HG03521 (cell line): Measurements from ENCODE around the gene ACOX2.
"Not testable (repeated sequence)": the region's sequence is repeated elsewhere in the genome, so short reads cannot be mapped to it uniquely, and the experiment has no call there.

Experiments used
- ATAC-seq: cut with Tn5 transposase; IDR thresholded peaks from one replicate; pipeline ENCODE4 v1.9.1; 2021; ENCODE audit warnings: mild to moderate bottlenecking, moderate library complexity; ENCODE audit not compliant: unreplicated experiment

The ACOX2 gene

DNA sequence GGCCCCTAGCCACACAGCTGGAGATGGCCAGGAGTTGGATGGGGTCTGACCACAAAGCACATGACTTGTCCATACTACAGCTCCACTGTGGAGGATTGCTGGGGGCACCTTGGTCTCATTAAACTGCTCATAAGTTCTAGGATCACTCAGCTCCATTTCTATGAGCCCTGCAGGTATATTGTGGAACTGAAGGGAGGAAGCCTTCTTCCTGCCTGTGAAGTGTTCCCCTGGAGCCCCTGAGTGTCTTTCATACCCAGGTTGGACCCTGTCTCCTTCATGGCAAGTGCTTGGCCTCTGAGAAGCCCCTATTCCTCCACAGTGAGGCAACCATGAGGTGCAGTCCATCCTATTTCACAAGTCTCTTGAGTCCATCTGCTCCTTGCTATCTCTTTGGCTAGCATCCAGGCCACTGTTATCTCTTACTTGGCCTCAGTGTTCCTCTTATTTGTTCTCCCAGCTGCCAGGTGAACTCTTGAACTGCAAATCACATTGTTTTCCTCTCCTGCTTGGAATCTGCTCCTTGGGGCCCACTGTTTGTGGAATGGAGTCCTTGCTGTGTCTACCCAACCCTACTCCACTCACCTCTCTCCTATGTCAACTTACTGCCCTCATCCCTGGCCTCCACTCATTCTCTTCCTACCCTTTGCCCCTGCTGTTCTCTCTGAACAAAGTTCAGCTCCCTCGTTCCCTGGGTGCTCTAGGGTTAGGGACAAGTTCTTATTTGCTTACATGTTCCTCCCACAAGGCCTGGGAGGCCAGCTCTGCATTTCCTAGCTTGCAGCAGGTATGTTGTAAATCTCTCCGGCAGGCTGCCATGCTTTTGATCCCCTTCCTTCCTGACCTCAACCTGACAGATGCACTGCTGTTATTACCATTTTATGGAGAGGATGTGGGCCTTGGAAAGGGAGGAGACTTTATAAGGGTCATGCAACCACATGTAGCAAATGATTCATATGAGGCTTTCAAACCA is 1.2 kb downstream of the ACOX2 start:
- no peak for ATAC-seq

DNA sequence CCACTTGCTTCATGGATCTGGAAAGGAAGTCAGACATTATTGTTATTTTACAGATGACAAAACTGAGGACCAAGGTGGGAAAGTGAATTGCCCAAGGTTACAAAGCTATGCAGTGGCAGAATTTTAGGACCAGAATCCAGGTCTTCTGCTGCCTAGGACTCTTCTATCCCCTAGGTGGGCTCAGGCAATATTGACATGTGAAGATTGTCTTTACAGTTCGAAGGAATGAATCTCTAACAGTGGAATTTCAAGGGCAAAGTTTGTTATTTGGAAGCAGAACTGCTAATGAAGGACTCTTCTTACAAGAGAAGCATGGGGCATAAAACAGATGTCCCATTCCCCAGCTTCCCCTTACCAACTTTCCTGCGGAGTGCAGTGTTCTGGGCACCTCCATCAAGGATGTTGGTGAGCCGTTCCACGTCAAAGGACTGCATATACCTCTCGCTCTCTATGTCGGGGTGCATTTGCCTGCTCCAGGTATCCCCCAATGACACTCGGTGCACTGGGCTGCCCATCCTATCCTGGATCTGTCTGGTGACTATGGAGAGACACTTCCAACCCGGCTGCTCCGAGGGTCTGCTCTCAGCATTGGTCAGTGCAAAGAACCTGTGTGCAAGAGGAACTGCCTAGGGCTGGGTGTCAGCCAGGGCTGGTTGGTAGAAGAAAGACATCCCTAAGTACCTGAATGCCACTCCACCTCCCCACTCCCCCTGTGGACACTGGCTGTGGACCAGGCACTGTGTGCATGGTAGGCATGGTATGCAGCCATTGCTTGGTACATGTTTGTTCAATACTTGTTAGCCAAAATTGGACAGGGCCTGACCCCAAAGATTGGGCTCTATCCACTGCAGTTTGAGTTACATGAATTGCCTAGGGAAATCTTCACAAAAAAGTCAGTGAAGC is 2.1 kb downstream of the ACOX2 start:
- ATAC-seq: no peak

DNA sequence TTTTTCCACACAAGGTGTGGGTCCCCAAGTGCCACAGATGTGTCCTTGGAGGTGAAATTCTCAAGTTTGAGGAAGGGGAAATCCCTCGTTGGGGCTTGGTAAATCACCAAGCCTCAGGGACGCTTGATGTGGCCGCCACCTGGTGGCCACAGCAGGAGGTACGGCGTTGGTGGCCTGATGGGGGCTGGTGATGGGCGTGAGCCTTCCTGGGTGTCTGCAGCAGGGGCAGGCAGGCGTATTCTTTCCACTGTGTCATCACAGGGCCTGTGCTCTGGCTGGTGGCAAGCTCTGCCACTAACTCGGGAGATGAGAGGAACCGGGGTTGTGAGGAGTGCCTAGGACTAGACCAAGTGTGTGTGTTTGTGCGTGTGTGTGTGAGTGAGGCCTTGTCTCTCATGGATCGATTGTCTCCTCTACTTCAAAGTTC is 4.2 kb downstream of the ACOX2 start:
- peak; percentile 92 for ATAC-seq

DNA sequence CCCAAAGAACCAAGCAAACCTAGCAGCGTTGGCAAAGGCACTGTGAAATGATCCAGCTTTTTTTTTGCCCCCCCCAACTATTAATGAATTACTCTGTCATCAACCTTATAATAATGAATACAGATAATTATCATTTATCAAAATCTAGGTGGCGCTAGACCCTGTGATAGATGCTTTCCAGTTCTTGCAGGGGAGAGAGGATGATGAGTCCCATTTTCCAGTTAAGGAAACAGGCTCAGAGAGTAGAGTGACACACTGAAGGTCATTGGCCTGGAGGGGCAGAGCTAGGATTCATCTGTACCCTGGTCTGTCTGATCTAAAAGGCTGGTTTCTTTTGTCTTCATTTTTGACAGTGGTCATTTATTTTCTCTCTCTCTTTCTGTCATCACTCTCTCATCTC is 5.0 kb downstream of the ACOX2 start:
- ATAC-seq: no peak

DNA sequence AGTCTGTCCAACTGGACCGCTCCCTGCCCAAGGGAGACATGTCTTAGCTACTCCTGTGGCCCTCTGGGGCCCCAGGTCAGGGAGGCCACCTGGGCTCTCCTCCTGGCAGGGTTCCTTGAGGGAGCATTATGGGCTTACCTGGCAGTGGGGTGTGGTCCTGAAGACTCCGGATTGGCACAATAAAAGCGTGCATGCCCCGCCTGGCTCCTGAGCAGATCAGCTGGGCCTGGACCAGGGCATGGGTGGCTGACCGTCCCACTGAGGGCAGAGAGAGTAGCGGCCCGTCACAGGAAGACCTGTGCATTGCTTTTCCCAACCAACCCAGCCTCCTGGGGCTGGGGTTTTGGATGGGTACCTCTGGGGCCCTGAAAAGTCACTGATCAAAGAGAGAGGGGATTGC is 5.4 kb downstream of the ACOX2 start:
- ATAC-seq: no peak

DNA sequence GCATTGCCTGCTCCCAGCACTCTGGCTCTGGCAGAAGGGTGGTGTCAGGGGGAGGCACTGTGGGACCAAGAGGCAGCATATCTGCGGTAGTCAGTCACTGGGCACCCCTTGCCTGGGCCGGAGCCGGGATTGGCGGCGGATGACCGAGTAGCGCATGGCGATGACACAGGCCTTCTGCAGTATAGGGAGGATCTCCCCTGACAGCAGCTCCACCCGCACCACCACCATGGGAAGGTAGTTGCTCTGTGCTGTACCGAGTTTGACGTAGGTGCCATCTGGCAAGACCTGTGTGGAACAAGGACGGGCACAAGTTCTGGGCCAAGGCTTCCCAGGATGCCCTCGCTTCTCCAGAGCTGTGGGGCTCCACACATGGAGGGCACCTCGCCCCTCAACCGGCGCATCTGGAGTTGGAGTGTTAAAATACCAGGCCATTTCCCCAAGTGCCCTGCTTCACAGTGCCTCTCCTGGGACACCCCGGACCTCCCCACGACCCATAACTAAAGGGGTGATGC is 6.6 kb downstream of the ACOX2 start:
- ATAC-seq: no peak

DNA sequence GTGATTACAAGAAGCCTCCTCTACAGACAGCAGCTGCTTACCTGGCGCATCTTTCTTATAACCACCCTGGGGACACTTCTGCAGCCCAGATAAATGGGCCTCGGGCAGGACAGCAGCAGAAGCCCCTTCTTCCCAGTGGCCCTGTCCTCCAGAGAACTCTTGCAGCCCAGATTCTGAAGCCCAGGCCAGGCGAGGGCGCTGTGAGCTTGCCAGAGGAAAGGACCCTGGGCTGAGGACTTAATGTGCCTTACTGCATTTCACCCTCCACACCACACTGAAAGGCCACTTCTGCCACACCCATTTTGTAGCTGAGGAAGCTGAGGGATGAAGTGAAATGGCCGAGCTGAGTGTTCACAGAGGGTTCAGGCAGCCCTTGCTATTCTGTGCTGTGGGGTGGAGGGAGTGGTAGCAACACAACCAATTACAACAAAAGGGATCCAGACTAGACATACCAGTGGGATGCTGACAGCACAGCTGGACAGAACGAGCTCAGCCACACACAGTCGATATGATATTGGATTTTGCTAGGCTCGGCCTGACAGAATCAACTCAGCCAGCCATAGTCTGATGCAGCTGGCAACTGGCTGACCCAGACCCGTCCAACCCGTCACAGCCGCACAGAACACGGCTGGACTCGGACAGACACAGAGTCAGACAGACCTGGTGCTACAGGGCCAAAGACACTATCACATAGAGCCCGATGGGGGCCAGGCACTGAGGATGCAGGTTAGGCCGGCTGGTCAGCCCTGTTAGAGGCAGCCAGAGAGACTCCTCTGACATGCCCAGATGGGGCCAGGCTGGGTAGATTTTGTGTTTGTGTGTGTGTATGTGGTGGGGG is 7.3 kb downstream of the ACOX2 start:
- ATAC-seq: no peak

DNA sequence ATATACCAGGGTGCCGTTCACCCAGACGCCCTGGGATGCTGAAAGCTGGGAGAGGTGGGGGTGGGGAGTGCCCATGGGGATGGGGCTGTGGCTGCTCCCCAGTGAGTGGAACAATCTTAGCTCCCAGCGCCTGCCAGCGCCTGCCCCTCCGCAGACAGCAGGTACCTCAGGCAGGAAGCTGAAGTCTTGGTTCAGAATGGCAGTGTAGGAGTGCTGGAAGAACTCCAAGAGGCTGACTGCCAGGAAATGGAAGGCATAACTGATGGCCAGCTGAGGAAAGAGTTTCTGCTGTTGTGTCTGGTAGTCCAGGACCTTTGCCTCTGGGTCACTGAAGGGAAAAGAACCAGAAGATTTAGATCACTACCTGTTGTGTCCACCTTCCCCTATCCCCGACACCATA is 8.4 kb downstream of the ACOX2 start:
- no peak for ATAC-seq

DNA sequence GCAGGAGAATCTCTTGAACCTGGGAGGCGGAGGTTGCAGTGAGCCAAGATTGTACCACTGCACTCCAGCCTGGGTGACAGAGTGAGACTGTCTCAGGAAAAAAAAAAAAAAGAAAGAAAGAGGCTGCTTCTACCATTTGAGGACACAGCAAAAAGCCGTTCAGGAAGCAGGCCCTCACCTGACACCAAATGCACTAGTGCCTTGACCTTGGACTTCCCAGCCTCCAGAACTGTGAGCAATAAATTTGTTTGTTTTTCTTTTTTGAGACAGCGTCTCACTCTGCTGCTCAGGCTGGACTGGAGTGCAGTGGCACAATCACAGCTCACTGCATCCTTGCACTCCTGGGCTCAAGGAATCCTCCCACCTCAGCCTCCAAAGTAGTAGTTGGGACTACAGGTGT is 9.6 kb downstream of the ACOX2 start:
- ATAC-seq: not testable (repeated sequence)

DNA sequence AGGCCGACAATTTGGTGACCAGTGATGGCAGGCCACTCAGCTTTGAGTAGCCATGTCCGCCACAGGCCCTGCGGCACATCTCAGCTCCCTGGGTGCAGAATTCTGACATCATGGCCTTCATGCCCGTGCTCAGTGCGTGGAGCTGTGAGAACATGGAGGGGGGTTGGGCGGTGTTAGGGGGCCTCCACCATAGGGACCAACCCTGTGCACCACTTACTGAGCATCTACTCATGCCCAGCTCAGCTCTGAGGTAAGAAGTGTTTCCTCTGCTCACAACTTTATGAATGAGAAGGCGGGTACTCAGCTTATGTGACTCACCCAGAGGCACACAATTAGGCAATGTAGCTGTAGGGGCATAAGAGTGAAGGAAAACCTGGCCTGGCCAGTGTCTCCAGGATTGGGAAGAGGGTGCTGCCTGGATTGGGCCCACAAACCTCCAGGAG is 10.5 kb downstream of the ACOX2 start:
- no peak for ATAC-seq

DNA sequence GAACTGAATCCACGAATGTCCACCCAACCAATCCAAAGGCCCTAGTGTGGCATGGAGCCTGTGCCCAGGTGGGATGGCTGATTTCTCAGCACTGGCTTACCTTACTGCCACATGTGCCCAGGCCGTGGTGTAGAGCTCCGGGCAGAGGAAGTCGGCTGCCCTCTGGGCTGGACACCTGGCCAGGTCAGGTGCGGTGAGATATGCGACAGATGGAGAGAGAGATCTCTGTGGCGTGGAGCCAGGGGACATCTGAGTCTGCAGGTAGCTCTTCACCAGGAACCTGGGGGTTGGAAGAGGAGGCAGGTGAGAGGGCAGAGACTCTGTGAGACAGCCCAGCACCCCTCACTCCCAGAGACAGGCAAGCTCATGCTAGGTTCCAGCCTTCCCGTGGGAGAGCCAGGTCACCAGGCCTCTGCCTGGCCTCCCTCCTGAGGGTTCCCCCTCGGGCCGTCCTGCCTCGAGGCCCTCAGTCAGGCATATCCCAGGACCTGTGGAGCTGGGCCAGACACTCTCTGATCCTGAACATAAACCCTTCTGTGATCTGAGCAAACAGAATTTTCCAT is 12.6 kb downstream of the ACOX2 start:
- no peak for ATAC-seq

DNA sequence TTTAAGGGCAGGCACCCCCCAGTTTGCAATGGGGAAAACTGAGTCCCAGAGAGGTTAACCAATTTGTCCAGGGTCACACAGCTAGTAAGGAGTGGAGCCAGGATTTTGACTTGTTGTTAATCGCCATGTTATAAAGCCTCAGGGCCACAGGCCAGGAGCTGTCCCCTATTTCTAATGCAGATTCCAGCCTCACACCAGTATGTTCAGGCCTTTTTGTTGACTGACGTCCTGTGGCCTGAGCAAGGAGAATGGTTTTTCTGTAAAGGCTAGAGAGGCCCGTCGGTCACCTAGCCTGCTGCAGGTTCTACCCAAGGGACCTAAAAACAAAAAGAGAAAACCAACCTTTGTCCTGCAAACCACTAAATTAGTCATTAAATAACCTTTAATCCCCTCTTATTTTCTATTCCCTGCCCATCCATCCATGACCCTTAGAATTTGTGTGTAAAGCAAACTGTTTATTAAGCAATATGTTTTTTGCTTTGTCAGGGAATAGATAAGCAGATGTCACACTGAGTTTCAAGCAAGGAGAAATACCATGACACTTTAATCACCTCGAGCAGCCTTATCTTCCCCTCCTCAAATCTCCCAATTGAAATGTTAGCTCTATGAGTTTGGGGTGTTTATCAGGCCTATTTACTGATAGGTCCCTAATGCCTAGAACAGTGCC is 14.1 kb downstream of the ACOX2 start:
- ATAC-seq: no peak

DNA sequence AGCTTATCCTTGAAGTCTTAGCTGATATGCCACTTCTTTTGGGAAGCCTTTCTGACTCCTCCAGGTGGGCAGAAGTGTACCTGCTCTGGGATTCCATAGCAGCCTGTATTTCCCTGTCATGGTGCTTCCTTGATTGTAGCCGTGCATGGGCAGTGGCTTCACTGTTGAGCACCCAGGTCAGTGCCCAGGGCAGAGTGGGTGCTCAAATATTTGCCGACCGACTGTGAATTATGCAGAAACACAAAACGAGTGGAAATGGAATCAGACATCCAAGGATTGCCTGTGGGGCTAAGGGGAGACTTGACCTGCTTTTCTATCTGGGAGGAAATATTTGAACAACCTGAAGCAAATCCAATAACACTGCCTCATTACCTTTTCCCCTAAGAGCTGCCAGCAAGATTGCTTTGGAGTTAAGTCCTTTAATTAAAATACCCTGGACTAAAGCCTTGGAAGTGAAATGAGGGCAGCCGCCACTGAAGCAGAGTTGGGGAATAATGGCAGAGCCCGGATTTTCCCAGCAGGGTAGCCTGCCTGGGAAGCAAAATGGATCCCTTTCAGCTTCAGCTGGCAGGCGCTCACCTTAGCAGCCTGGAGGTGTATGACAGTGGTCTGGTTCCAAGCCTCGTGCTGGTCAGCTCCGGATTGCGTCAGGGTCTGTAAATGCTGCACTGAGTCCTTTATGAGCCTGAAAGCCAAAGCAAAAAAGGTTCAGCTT is 14.9 kb downstream of the ACOX2 start:
- no peak for ATAC-seq

DNA sequence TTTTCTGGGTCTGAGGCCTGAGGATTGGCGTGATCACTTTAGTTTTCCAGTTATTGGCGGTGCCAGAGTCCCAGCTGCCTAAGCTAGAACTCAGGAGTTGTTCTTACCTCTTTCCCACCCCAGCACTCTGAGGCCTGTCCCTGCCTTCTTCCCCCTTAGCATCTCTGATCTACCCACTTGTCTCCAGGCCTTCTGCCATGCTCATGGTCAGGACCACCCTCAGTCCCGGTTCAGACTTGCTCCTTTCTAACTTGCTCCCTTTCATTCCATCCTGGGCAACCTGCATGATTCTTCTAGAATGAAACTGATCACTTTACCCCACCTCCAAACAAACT is 15.7 kb downstream of the ACOX2 start:
- ATAC-seq: no peak

DNA sequence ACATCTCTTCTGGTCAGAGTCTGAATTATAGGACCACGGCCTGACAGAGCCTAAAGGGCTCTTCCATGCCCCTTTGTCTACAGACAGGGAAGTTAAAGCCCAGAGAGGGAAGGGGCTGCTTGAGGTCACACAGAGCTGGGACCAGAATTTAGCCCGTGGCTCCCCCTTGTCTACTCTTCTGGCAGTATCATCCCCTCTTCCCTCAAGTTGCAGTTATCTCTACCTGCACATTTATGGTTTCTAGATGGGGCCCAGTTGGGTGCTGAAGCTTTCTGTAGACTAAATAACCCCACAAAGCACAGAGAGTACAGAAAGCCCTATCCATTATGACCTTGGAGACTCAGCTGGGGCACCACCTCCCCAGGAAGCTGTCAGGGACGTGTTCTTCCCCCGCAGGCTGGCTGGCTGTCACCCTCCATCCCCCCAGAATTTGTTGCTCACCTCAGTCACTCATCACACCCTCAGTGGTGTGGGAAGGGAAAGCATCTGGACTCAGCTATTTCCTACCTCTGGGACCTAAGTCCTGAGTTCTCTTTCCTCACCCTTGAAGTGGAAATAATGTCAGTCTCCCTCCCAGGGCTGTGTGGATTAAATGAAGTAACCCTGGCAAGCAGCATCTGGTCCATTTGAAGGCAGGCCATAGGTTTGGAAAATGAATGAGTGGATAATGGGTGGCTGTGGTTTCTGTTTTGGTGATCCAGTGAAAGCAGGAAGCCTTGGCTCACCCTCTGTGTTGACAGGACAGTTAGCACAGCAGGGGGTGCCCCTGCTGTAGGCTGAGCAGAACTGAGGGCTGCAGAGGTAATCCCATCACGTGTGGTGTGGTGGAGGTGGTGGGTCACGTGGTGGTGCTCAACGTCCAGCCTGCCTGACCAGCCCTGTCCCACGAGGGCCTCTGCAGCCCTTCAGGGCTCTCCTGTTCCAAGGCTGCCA is 16.3 kb downstream of the ACOX2 start:
- ATAC-seq: no peak

DNA sequence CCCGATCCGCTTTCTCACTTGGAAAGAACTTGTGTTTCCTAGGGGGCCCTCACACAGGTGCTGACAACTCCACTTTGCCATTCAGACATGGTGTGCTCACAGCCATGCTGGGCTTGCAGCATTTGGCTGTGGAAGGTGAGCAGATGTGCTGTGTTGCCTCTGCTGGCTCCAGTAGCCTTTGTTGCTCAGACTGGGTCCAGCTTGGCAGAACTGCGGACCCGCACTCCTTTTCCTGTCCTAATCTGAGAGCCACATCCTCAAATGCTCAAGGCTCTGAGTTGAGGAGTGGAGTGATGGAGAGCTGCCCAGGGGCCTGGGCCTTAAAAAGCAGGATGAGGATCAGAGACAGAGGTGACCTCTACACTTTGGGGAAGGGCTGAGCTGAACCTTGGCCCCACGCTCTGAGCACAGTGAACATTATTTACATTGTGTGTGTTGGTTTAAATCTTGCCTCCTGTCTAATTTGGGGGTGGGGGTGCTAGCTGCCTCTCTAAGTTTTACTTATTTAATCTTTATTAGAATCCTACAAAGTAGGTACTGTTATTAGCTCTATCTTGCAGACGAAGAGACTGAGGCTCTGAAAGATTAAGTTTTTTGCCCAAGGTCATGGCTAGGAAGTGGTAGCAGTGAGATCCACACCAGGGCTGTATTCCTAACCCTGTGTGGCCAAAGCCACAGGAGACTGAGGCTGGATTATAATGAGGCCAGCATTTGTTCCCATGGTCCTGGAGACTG is 17.2 kb downstream of the ACOX2 start:
- ATAC-seq: no peak

DNA sequence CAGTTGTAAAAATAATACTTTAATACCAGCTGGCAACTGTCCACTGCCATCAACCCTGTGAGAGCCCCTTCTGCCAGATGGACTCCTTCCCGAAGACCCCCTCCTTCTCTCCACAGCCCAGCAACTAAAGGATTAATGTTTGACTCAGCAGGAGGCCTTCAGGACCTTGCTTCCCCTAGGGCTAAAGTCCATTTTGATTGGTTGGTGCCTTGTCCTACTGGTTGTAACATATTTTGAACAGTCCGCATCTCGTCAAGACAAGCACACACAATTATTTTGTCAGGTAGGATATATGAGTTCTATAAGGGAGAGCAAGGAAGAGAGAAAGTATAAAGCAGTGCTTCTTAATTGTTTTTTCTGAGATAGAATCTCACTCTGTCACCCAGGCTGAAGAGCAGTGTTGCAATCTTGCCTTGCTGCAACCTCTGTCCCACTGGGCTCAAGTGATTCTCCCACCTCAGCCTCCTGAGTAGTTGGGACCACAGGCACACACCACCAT is 18.6 kb downstream of the ACOX2 start:
- ATAC-seq: no peak
